ENCODE data around the gene NMT1.

The NMT1 gene

DNA sequence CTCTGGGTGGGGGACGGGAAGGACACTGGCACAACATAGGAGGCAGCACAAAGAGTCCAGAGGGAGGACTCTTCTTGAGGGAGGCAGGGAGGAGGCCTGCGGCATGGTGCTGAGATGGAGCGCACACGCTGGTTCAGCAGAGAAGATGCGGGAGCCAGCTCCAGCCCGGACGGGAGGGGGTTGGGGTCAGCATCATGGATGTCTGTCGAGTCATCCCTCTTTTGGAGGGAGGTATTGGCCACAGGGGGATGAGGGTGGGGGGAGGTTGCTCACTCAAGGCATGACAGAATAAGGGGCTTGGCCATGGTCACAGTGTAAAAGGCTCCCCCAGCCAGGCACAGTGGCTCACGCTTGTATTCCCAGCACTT, 29.0 kb upstream of the NMT1 start:
- Histone ChIP-seq H3K79me2 (ENCODE audit: insufficient read depth, low read length) (peaks cover 15% of the 10 kb centered on the region), H3K4me1 (ENCODE audit: insufficient read depth, low read length) (no peaks in the 10 kb centered on the region), H3K36me3 (ENCODE audit: insufficient read depth, low read length) (peaks cover 74% of the 10 kb centered on the region), H2AFZ (ENCODE audit: low read depth, low read length) (no peak overlapping the region), H3K4me3 (ENCODE audit: low read depth in 1 of 2, low read length in 2 of 2) (no peak overlapping the region), H3K27ac (ENCODE audit: low read length) (no peak overlapping the region), H3K9me3 (ENCODE audit: insufficient read depth, low read length, severe bottlenecking) (no peaks in the 10 kb centered on the region), H3K9ac (ENCODE audit: low read depth, low read length) (no peak overlapping the region), H3K4me2 (ENCODE audit: insufficient read depth, low read length) (no peak overlapping the region), H3K27me3 (ENCODE audit: insufficient read depth, low read length, poor library complexity) (no peaks in the 10 kb centered on the region), H4K20me1 (ENCODE audit: insufficient read depth, low read length) (peaks cover 16% of the 10 kb centered on the region; the same call in 1 of the 2 replicates)
- DNase-seq = no peak
- TF ChIP-seq, protein P1, sequence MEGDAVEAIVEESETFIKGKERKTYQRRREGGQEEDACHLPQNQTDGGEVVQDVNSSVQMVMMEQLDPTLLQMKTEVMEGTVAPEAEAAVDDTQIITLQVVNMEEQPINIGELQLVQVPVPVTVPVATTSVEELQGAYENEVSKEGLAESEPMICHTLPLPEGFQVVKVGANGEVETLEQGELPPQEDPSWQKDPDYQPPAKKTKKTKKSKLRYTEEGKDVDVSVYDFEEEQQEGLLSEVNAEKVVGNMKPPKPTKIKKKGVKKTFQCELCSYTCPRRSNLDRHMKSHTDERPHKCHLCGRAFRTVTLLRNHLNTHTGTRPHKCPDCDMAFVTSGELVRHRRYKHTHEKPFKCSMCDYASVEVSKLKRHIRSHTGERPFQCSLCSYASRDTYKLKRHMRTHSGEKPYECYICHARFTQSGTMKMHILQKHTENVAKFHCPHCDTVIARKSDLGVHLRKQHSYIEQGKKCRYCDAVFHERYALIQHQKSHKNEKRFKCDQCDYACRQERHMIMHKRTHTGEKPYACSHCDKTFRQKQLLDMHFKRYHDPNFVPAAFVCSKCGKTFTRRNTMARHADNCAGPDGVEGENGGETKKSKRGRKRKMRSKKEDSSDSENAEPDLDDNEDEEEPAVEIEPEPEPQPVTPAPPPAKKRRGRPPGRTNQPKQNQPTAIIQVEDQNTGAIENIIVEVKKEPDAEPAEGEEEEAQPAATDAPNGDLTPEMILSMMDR (IDR thresholded peaks at IDR 0.05; ENCODE audit: borderline replicate concordance, extremely low read depth, low read length, poor library complexity, severe bottlenecking) = no peak
- no peak for TF ChIP-seq EZH2 (IDR thresholded peaks at IDR 0.05; ENCODE audit: borderline replicate concordance, low read depth, low read length, severe bottlenecking)
- ATAC-seq (ENCODE audit: insufficient read depth, low read depth) = no peak

DNA sequence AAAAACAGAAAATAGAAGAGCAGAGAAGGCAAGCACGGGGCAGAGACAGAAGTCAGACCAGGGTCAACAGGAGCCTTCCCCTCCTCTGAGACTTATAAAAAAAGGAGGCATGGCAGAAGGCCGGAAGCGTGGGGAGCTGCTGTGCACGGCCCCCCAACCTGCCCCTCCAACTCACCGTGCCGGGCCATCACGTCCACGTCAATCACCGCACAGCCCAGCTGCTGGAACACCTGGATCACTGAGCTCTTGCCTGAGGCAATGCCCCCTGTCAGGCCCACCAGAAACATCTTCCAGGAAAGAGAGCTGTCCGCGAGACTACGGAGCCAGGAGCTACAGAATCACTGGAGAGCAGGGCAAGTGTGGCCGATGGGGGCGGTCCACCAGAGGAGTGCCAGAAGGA, 26.5 kb upstream of the NMT1 start:
- no peak overlapping the region for H3K9ac ChIP-seq (ENCODE audit: low read depth, low read length)
- H3K4me2 ChIP-seq (ENCODE audit: insufficient read depth, low read length) = no peak overlapping the region
- no peak for ATAC-seq (ENCODE audit: insufficient read depth, low read depth)
- H3K4me3 ChIP-seq (ENCODE audit: low read depth in 1 of 2, low read length in 2 of 2) = no peak overlapping the region
- H3K9me3 ChIP-seq (ENCODE audit: insufficient read depth, low read length, severe bottlenecking) = no peaks in the 10 kb centered on the region
- TF ChIP-seq EZH2 (IDR thresholded peaks at IDR 0.05; ENCODE audit: borderline replicate concordance, low read depth, low read length, severe bottlenecking) = no peak
- TF ChIP-seq, protein P1 (IDR thresholded peaks at IDR 0.05; ENCODE audit: borderline replicate concordance, extremely low read depth, low read length, poor library complexity, severe bottlenecking) = no peak
- peaks cover 30% of the 10 kb centered on the region; the same call in 1 of the 2 replicates for H4K20me1 ChIP-seq (ENCODE audit: insufficient read depth, low read length)
- no peak for DNase-seq
- peaks cover 33% of the 10 kb centered on the region for H3K79me2 ChIP-seq (ENCODE audit: insufficient read depth, low read length)
- H3K27me3 ChIP-seq (ENCODE audit: insufficient read depth, low read length, poor library complexity) = no peaks in the 10 kb centered on the region
- no peaks in the 10 kb centered on the region for H3K4me1 ChIP-seq (ENCODE audit: insufficient read depth, low read length)
- H3K27ac ChIP-seq (ENCODE audit: low read length) = no peak overlapping the region
- peaks cover 65% of the 10 kb centered on the region for H3K36me3 ChIP-seq (ENCODE audit: insufficient read depth, low read length)
- H2AFZ ChIP-seq (ENCODE audit: low read depth, low read length) = no peak overlapping the region

DNA sequence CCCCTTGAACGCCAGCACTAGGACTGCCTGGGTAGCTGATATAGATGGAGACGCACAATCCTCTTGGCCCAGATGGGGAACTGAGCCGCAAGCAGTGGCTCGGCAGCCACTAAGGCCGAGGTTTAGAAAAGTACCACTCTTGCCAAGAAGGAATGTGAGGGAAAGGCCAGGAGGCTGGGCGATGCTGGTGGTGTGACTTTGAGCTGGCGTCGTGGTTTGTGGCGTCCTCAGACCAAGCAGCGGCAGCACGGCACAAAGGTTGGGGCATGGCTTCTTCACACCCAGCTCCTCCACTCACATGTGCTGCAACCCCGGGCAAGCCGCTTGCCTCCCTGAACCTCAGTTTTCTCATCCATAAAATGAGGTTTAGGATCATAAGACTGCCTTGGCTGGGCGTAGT, 25.3 kb upstream of the NMT1 start:
- Histone ChIP-seq H3K27ac (ENCODE audit: low read length) (no peak overlapping the region), H3K4me1 (ENCODE audit: insufficient read depth, low read length) (no peaks in the 10 kb centered on the region), H2AFZ (ENCODE audit: low read depth, low read length) (no peak overlapping the region), H4K20me1 (ENCODE audit: insufficient read depth, low read length) (peaks cover 36% of the 10 kb centered on the region; the same call in 1 of the 2 replicates), H3K27me3 (ENCODE audit: insufficient read depth, low read length, poor library complexity) (no peaks in the 10 kb centered on the region), H3K9me3 (ENCODE audit: insufficient read depth, low read length, severe bottlenecking) (no peaks in the 10 kb centered on the region), H3K4me3 (ENCODE audit: low read depth in 1 of 2, low read length in 2 of 2) (no peak overlapping the region), H3K4me2 (ENCODE audit: insufficient read depth, low read length) (no peak overlapping the region), H3K36me3 (ENCODE audit: insufficient read depth, low read length) (peaks cover 53% of the 10 kb centered on the region), H3K79me2 (ENCODE audit: insufficient read depth, low read length) (peaks cover 41% of the 10 kb centered on the region), H3K9ac (ENCODE audit: low read depth, low read length) (no peak overlapping the region)
- DNase-seq (no peak), ATAC-seq (ENCODE audit: insufficient read depth, low read depth) (no peak)
- TF ChIP-seq, protein P1 (IDR thresholded peaks at IDR 0.05; ENCODE audit: borderline replicate concordance, extremely low read depth, low read length, poor library complexity, severe bottlenecking) = no peak
- no peak for TF ChIP-seq EZH2 (IDR thresholded peaks at IDR 0.05; ENCODE audit: borderline replicate concordance, low read depth, low read length, severe bottlenecking)

DNA sequence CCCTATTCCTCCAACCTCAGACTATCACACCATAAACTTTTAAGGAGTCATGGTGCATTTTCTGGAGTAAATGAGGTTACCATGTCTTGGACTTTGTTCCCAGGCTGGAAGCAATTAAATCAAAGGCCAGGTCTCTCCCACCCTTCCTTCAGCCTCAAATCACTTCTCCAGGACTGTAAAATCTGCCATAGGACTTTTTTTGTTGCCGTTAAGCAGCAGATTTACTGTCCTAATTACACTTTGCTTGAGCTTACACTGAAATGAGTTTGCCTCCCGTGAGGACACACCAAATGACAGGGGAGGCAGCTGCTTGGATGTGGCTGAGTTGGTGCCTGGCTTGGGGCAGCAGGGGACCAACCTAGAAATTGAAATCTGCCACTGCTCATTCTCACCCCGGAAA, 24.4 kb upstream of the NMT1 start:
- DNase-seq (no peak), ATAC-seq (ENCODE audit: insufficient read depth, low read depth) (no peak)
- Histone ChIP-seq H3K36me3 (ENCODE audit: insufficient read depth, low read length) (peaks cover 45% of the 10 kb centered on the region), H2AFZ (ENCODE audit: low read depth, low read length) (no peak overlapping the region), H3K9me3 (ENCODE audit: insufficient read depth, low read length, severe bottlenecking) (no peaks in the 10 kb centered on the region), H3K4me3 (ENCODE audit: low read depth in 1 of 2, low read length in 2 of 2) (no peak overlapping the region), H3K4me2 (ENCODE audit: insufficient read depth, low read length) (no peak overlapping the region), H3K9ac (ENCODE audit: low read depth, low read length) (no peak overlapping the region), H3K79me2 (ENCODE audit: insufficient read depth, low read length) (peaks cover 47% of the 10 kb centered on the region), H4K20me1 (ENCODE audit: insufficient read depth, low read length) (peaks cover 40% of the 10 kb centered on the region; the same call in 1 of the 2 replicates), H3K4me1 (ENCODE audit: insufficient read depth, low read length) (no peaks in the 10 kb centered on the region), H3K27ac (ENCODE audit: low read length) (no peak overlapping the region), H3K27me3 (ENCODE audit: insufficient read depth, low read length, poor library complexity) (no peaks in the 10 kb centered on the region)
- TF ChIP-seq, protein P1 (IDR thresholded peaks at IDR 0.05; ENCODE audit: borderline replicate concordance, extremely low read depth, low read length, poor library complexity, severe bottlenecking) = no peak
- TF ChIP-seq EZH2 (IDR thresholded peaks at IDR 0.05; ENCODE audit: borderline replicate concordance, low read depth, low read length, severe bottlenecking) = no peak
